ENCODE results near the gene RAPGEF1.

GRCh38 chr9:131620764-131621520, 118.9 kb downstream of the RAPGEF1 start:
- TF ChIP-seq TAF1 (IDR thresholded peaks at IDR 0.05; ENCODE audit: low read depth, low read length) (no peak), POLR2A (IDR thresholded peaks at IDR 0.05; ENCODE audit: low read depth, low read length) (no peak), POLR2AphosphoS5 (IDR thresholded peaks at IDR 0.05; ENCODE audit: low read depth, low read length) (no peak)
